Activated CD8-positive, alpha-beta memory T cell treated with anti-CD3 and anti-CD28 coated beads, Interleukin-2, amount 50 U/mL, for 24 hours (primary cell): ENCODE results near the gene C11orf71.

Source experiments
- DNase-seq: peaks from one replicate; pipeline ENCODE4 v3.0.0-alpha.2; 2020; ENCODE audit errors: extremely low read depth

C11orf71 gene

DNA sequence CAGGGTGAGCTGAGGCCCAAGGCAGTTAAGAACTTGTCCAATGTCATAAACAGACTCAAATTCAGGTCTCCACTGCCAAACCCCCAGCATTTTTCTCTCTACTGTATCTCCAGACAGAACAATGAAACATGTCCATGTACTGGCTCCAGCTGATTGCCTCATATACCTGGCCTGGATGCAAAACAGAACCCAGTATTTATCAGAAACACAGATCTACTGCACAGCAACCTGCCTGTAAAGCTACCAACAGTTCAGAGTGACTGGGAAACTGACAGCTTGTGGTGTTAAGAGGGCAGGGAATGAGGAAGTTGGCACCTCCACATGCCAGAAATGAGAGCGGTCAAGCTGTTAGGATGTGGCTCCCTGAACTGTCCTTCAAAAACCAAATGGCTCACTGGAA is 41.6 kb downstream of the C11orf71 start:
- DNase-seq = no peak

DNA sequence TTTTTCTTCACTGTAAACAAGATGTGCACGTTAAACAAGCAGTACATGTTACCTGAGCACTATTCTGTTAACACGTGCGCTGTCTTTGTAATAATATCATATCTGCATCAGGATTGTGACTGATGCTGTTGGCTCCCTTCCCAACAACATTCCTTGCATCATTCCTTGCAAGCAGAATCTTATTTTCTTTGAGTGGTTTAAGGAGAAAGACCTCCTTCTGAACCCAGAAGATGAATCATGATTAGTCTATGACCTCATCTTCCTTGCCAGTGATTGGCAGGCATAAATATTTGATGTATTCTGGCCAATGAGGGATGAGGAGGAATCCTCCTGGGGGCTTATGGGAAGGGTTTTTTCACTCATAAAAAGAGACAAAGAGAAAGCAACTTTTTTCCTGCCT is 46.2 kb downstream of the C11orf71 start:
- no peak for DNase-seq

DNA sequence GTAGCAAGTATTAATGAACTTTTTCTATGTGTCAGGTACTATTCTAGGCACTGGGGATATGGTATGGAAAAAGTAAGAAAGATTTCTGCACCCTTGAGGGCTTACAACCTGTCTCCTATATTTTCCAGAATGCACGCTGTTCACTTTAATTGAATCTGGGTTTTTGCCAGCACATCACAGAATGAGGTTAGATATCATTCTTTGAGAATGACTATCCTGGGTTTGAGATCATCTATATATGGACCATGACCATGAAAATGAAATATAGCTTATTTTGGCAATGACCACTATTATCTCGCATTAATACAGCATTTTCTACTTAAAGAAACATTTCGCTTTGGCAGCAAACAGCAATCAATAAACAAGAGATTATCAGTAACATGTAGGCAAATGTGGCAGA is 46.9 kb downstream of the C11orf71 start:
- DNase-seq = no peak

DNA sequence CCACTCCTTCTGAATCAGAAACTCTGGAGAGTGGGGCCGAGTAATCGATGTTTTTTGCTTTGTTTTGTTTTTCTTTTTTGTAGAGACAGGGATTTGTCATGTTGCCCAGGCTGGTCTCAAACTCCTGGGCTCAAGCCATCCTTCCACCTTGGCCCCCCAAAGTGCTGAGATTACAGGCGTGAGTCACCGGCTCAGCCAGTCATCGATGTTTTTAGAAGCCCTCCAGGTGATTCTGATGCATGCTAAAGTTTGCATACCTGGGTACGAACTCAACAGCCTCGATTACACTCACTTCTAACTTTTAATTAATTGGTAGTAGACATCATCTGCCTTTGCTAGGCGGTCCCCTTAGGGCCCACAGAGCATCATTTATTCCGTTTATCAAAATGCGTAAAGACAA is 50.3 kb downstream of the C11orf71 start:
- DNase-seq = no peak
